HEK293 (cell line): ENCODE results near the gene PKHD1.

Experiments used
- CTCF ChIA-PET: fragments of 350-600 bp; formaldehyde crosslinking; extraction: SDS; loops from one replicate; lab custom pipeline; 2021; ENCODE audit warnings: antibody characterized with exemption; lab: Yijun Ruan, JAX
- POLR2A ChIA-PET: fragments of 300-600 bp; formaldehyde crosslinking; extraction: SDS; loops from one replicate; lab custom pipeline; 2020; ENCODE audit warnings: antibody characterized with exemption, inconsistent platforms; lab: Yijun Ruan, JAX
- H3K27ac ChIP-seq: fragments of 200-500 bp; sonication (Bioruptor generic); 2 replicates; pipeline ENCODE4 v1.5.1; 2014; ENCODE audit warnings: low read depth, low read length, control low read depth, inconsistent platforms; ENCODE audit errors: extremely low read depth
- H3K36me3 ChIP-seq, 2 experiments: fragments of 200-500 bp in 1 of 2; sonication (Bioruptor generic) in 1 of 2; 1 replicate in 1 of 2; 2 replicates in 1 of 2; pipeline ENCODE4 v1.5.1; 2014 to 2017; ENCODE audit warnings: inconsistent platforms in 2 of 2, low read length in 2 of 2; ENCODE audit not compliant: control insufficient read depth in 2 of 2, insufficient read depth in 1 of 2
- H3K4me1 ChIP-seq: fragments of 200-500 bp; sonication (Bioruptor generic); 2 replicates; pipeline ENCODE4 v1.5.1; 2014; ENCODE audit warnings: mild to moderate bottlenecking, low read length, inconsistent platforms; ENCODE audit not compliant: control insufficient read depth, insufficient read depth
- H3K4me3 ChIP-seq: 2 replicates; pipeline ENCODE4 v1.5.1; 2011; ENCODE audit warnings: low read depth, mild to moderate bottlenecking, control low read depth, low read length, moderate library complexity
- H3K9me3 ChIP-seq: fragments of 200-500 bp; sonication (Bioruptor generic); 2 replicates; pipeline ENCODE4 v1.5.1; 2014; ENCODE audit warnings: low read depth, low read length, inconsistent platforms; ENCODE audit not compliant: control insufficient read depth, insufficient read depth
- BCL11A ChIP-seq: fragments of 450-650 bp; formaldehyde crosslinking; IDR thresholded peaks from 2 replicates; pipeline ENCODE4 v1.5.1; 2016; ENCODE audit warnings: low read depth, missing biosample characterization, missing genetic modification characterization
- KLF1 ChIP-seq: fragments of 450-650 bp; formaldehyde crosslinking; IDR thresholded peaks from 2 replicates; pipeline ENCODE4 v1.5.1; 2016; ENCODE audit warnings: missing biosample characterization, missing genetic modification characterization
- ZNF148 ChIP-seq: fragments of 450-650 bp; formaldehyde crosslinking; IDR thresholded peaks from 2 replicates; pipeline ENCODE4 v1.5.0; 2017; ENCODE audit warnings: missing biosample characterization, missing genetic modification characterization, borderline replicate concordance
- ZNF19 ChIP-seq: fragments of 450-650 bp; formaldehyde crosslinking; IDR thresholded peaks from 2 replicates; pipeline ENCODE4; 2016; ENCODE audit warnings: missing biosample characterization, missing genetic modification characterization, low read depth
- ZNF366 ChIP-seq: fragments of 450-650 bp; formaldehyde crosslinking; conservative IDR thresholded peaks from 2 replicates; pipeline ENCODE4 v1.5.1; 2016; ENCODE audit warnings: missing biosample characterization, missing genetic modification characterization
- ZNF558 ChIP-seq: fragments of 450-650 bp; formaldehyde crosslinking; IDR thresholded peaks from 2 replicates; pipeline ENCODE4 v1.5.1; 2016; ENCODE audit warnings: missing biosample characterization, missing genetic modification characterization
- ZNF561 ChIP-seq: fragments of 450-650 bp; IDR thresholded peaks from 2 replicates; pipeline ENCODE4 v1.5.1; 2018; ENCODE audit warnings: missing biosample characterization, missing genetic modification characterization, borderline replicate concordance
- TF ChIP-seq, protein P1 (sequence below): fragments of 450-650 bp; formaldehyde crosslinking; IDR thresholded peaks from 2 replicates; pipeline ENCODE4 v1.5.1; 2016; ENCODE audit warnings: missing biosample characterization, missing genetic modification characterization
- TF ChIP-seq, protein P2 (sequence below): fragments of 450-650 bp; formaldehyde crosslinking; IDR thresholded peaks from 2 replicates; pipeline ENCODE4 v1.5.1; 2016; ENCODE audit warnings: missing biosample characterization, missing genetic modification characterization
- TF ChIP-seq, protein P3 (sequence below): fragments of 450-650 bp; formaldehyde crosslinking; IDR thresholded peaks from 2 replicates; pipeline ENCODE4 v1.5.1; 2016; ENCODE audit warnings: missing biosample characterization, missing genetic modification characterization

The PKHD1 gene

DNA sequence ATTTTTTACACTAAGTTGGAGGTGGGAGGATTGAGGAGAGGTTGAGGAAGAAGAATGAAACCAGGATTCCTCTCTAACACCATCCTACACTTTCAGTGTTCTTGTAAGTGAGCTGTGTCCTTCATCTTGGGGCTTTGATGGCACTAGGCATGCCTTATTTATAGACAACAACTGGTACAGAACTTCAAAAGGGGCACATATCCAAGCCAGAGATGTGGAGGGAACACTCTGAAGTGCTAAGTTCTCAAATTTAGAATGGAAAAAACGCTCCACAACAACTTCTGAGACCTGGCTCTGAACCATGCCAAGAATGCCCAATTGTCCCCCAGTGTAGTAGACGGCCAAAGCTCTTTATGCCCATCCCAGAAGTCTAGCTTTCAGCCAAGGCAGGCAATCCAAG is 16.2 kb upstream of the PKHD1 start (continued):
- TF ChIP-seq, protein P1, sequence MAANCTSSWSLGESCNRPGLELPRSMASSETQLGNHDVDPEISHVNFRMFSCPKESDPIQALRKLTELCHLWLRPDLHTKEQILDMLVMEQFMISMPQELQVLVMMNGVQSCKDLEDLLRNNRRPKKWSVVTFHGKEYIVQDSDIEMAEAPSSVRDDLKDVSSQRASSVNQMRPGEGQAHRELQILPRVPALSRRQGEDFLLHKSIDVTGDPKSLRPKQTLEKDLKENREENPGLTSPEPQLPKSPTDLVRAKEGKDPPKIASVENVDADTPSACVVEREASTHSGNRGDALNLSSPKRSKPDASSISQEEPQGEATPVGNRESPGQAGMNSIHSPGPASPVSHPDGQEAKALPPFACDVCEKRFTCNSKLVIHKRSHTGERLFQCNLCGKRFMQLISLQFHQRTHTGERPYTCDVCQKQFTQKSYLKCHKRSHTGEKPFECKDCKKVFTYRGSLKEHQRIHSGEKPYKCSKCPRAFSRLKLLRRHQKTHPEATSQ (tag by site-specific recombination) = no peak
- TF ChIP-seq KLF1 (tag by site-specific recombination) = no peak
- TF ChIP-seq ZNF366 (tag by site-specific recombination) = no peak

DNA sequence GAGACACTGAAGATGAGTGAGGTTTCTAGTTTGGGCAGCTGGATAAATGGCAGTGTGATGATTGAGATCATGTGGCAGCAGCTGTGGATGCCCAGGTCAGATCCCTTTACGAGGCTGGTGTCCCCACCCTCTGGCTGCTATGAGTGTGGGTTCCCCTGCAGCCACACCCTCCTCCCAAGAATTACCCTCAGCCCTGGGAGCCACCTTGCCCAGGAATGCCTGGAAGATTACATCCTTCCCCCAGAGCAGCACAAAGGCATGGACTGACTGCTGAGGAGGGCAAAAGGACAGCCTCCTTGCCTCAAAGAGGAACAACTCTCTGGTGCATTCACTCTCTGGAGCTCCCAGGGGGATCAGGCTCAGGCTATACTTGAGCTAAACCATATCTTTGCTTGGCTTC is 15.0 kb upstream of the PKHD1 start:
- Histone ChIP-seq H3K4me1 (peaks cover 16% of the 10 kb centered on the region; the same call in 1 of the 2 replicates), H3K4me3 (no peak overlapping the region), H3K9me3 (no peaks in the 10 kb centered on the region), H3K36me3 (no peaks in the 10 kb centered on the region), H3K27ac (no peak overlapping the region)
- ChIA-PET POLR2A (no interaction called here), CTCF (interaction anchor here (1.1 kb wide), 1 partner anchor 15 kb away, joined by 3 read pairs; no protein-coding TSS in a partner anchor)
- TF ChIP-seq, protein P2, sequence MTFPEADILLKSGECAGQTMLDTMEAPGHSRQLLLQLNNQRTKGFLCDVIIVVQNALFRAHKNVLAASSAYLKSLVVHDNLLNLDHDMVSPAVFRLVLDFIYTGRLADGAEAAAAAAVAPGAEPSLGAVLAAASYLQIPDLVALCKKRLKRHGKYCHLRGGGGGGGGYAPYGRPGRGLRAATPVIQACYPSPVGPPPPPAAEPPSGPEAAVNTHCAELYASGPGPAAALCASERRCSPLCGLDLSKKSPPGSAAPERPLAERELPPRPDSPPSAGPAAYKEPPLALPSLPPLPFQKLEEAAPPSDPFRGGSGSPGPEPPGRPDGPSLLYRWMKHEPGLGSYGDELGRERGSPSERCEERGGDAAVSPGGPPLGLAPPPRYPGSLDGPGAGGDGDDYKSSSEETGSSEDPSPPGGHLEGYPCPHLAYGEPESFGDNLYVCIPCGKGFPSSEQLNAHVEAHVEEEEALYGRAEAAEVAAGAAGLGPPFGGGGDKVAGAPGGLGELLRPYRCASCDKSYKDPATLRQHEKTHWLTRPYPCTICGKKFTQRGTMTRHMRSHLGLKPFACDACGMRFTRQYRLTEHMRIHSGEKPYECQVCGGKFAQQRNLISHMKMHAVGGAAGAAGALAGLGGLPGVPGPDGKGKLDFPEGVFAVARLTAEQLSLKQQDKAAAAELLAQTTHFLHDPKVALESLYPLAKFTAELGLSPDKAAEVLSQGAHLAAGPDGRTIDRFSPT (tag by site-specific recombination) = no peak
- TF ChIP-seq KLF1 (tag by site-specific recombination) (peak; percentile 97), ZNF558 (tag by site-specific recombination) (no peak)

DNA sequence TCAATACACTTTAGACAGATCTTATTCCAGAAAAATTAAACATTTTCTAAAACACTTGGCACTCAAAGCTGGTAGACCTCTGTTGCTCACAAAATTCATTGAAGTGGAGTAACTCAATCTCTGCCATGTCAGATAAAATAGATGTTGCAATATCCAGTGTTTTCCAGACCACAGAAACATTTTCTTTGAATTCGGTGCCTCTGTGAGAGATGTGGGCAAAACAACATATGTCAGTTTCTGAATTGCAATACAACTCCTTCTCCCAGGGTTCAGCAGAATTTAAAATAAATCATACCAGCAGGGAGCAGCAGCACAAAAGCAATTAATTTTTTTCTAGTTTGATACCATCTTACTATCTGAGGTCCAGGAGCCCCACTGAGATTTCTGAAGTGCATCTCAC is 11.3 kb upstream of the PKHD1 start:
- no peak for TF ChIP-seq ZNF561
- no peak for TF ChIP-seq BCL11A (tag by site-specific recombination)
- TF ChIP-seq ZNF19 (tag by site-specific recombination) = no peak

DNA sequence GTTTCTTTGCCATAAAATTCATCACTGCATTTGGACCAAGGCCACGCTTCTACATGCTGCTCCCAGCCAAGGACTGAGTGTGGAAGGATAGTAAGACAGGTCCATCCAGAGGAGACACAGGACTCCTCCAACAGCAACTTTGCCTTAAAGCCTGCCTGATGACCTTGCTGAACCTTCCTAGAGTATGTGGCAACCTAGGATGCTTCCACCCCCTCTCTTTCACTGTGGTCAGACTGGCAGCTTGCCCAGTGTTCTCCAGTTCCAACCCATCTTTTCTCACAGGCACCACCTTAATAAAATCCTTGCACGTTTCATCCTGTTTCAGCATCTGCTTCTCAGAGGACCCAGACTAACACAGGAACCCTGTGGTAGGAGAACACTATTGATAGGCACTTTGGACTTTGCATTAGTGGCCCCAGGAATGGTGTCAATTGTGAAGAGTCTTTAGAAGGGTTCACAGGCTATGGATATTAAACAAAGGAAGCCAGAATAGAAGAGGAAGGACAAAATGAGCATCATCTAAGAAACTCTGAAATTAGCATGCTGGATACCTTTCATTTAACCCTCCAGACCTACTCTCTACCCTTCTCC is 2.4 kb upstream of the PKHD1 start:
- no peaks in the 10 kb centered on the region for H3K36me3 ChIP-seq
- H3K9me3 ChIP-seq = no peaks in the 10 kb centered on the region
- peaks cover 4% of the 10 kb centered on the region; the same call in 1 of the 2 replicates for H3K4me1 ChIP-seq
- POLR2A ChIA-PET = no interaction called here
- no peak overlapping the region for H3K27ac ChIP-seq
- TF ChIP-seq ZNF148 (tag by site-specific recombination) = no peak
- TF ChIP-seq, protein P3, sequence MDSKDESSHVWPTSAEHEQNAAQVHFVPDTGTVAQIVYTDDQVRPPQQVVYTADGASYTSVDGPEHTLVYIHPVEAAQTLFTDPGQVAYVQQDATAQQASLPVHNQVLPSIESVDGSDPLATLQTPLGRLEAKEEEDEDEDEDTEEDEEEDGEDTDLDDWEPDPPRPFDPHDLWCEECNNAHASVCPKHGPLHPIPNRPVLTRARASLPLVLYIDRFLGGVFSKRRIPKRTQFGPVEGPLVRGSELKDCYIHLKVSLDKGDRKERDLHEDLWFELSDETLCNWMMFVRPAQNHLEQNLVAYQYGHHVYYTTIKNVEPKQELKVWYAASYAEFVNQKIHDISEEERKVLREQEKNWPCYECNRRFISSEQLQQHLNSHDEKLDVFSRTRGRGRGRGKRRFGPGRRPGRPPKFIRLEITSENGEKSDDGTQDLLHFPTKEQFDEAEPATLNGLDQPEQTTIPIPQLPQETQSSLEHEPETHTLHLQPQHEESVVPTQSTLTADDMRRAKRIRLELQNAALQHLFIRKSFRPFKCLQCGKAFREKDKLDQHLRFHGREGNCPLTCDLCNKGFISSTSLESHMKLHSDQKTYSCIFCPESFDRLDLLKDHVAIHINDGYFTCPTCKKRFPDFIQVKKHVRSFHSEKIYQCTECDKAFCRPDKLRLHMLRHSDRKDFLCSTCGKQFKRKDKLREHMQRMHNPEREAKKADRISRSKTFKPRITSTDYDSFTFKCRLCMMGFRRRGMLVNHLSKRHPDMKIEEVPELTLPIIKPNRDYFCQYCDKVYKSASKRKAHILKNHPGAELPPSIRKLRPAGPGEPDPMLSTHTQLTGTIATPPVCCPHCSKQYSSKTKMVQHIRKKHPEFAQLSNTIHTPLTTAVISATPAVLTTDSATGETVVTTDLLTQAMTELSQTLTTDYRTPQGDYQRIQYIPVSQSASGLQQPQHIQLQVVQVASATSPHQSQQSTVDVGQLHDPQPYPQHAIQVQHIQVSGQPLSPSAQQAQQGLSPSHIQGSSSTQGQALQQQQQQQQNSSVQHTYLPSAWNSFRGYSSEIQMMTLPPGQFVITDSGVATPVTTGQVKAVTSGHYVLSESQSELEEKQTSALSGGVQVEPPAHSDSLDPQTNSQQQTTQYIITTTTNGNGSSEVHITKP (tag by site-specific recombination) = peak; percentile 43
- TF ChIP-seq, all 188 proteins: peak for 1
- no peak overlapping the region for H3K4me3 ChIP-seq
- CTCF ChIA-PET = interaction anchor here (0.7 to 1.4 kb wide), 7 partner anchors 8 to 29 kb away, joined by 3 to 6 read pairs (median 4); no protein-coding TSS in a partner anchor

More for the DNA sequence above, 11.3 kb upstream of the PKHD1 start:
- Histone ChIP-seq H3K27ac (no peak overlapping the region), H3K4me1 (peaks cover 16% of the 10 kb centered on the region; the same call in 1 of the 2 replicates), H3K4me3 (no peak overlapping the region), H3K9me3 (no peaks in the 10 kb centered on the region), H3K36me3 (no peaks in the 10 kb centered on the region)
- ChIA-PET CTCF (interaction anchor here (1.3 to 1.6 kb wide), 2 partner anchors 10 to 22 kb away, joined by 3 to 4 read pairs; no protein-coding TSS in a partner anchor), POLR2A (no interaction called here)
